Esophagus muscularis mucosa (tissue), 4 donors: ENCODE measurements around the gene EVI5L.

Source experiments
- EP300 ChIP-seq: sonication (generic); formaldehyde crosslinking; IDR thresholded peaks from one replicate; pipeline ENCODE4 v1.6.1; 2017; ENCODE audit warnings: antibody characterized with exemption
- POLR2A ChIP-seq: fragments of 450-650 bp; IDR thresholded peaks from one replicate; pipeline ENCODE4 v1.6.1; 2017; ENCODE audit warnings: antibody characterized with exemption, moderate library complexity, mild to moderate bottlenecking, low read depth
- POLR2AphosphoS5 ChIP-seq, 2 donors: sonication (generic); formaldehyde crosslinking; IDR thresholded peaks; one replicate each; pipeline ENCODE4 v1.6.1; 2017; ENCODE audit warnings: antibody characterized with exemption in 2 of 2
- TF ChIP-seq, protein P1 (sequence below), 3 experiments: fragments of 200-600 bp in 2 of 3; fragments of 450-650 bp in 1 of 3; sonication (generic) in 2 of 3; IDR thresholded peaks; one replicate each; pipeline ENCODE4 v1.5.1; 2017 to 2019; ENCODE audit warnings: antibody characterized with exemption in 3 of 3, mild to moderate bottlenecking in 2 of 3, moderate library complexity in 1 of 3

GRCh38 chr19:7877249-7877836 lies 47.3 kb downstream of the EVI5L start:
- TF ChIP-seq, protein P1, sequence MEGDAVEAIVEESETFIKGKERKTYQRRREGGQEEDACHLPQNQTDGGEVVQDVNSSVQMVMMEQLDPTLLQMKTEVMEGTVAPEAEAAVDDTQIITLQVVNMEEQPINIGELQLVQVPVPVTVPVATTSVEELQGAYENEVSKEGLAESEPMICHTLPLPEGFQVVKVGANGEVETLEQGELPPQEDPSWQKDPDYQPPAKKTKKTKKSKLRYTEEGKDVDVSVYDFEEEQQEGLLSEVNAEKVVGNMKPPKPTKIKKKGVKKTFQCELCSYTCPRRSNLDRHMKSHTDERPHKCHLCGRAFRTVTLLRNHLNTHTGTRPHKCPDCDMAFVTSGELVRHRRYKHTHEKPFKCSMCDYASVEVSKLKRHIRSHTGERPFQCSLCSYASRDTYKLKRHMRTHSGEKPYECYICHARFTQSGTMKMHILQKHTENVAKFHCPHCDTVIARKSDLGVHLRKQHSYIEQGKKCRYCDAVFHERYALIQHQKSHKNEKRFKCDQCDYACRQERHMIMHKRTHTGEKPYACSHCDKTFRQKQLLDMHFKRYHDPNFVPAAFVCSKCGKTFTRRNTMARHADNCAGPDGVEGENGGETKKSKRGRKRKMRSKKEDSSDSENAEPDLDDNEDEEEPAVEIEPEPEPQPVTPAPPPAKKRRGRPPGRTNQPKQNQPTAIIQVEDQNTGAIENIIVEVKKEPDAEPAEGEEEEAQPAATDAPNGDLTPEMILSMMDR (IDR thresholded peaks at IDR 0.05) = no peak
- TF ChIP-seq POLR2A = no peak
- no peak for TF ChIP-seq POLR2AphosphoS5 (IDR thresholded peaks at IDR 0.05)
- TF ChIP-seq EP300 = no peak
